ENCODE results near the gene CAMK2G. TPM values are rescaled to one million over a fixed set of nuclear protein-coding genes. Genes with fewer than 3 reads are reported as not detected.

The CAMK2G gene
- total RNA-seq, 3 donors from 2014 or later = 53.5 to 141 (median 57.2) TPM

GRCh38 chr10:73841526-73842285 lies 32.6 kb downstream of the CAMK2G start:
- H3K9me3 ChIP-seq = no peaks in the 10 kb centered on the region
- intact Hi-C loops (cut with DNase I, micrococcal nuclease) = no loop called here
- H3K36me3 ChIP-seq (ENCODE audit: low read depth) = peaks cover 6% of the 10 kb centered on the region
- H3K4me1 ChIP-seq (ENCODE audit: low read depth) = no peaks in the 10 kb centered on the region
- no peak for DNase-seq
- no peak overlapping the region for H3K4me3 ChIP-seq
- ATAC-seq = no peak
- TF ChIP-seq CTCF (IDR thresholded peaks at IDR 0.05) = no peak

- Histone ChIP-seq H3K36me3 (ENCODE audit: low read depth) (peaks cover 6% of the 10 kb centered on the region), H3K9me3 (no peaks in the 10 kb centered on the region), H3K4me1 (ENCODE audit: low read depth) (no peaks in the 10 kb centered on the region), H3K4me3 (no peak overlapping the region)
- TF ChIP-seq CTCF (IDR thresholded peaks at IDR 0.05) = no peak
- DNase-seq (no peak), ATAC-seq (no peak)
- intact Hi-C loops (cut with DNase I, micrococcal nuclease) = no loop called here
Observed at GRCh38 chr10:73841061-73841421, 33.3 kb downstream of the CAMK2G start.

GRCh38 chr10:73840403-73841060 lies 33.8 kb downstream of the CAMK2G start:
- DNase-seq (no peak), ATAC-seq (no peak)
- TF ChIP-seq CTCF (IDR thresholded peaks at IDR 0.05) = no peak
- Histone ChIP-seq H3K36me3 (ENCODE audit: low read depth) (peaks cover 6% of the 10 kb centered on the region), H3K9me3 (no peaks in the 10 kb centered on the region), H3K4me3 (no peak overlapping the region), H3K4me1 (ENCODE audit: low read depth) (no peaks in the 10 kb centered on the region)
- intact Hi-C loops (cut with DNase I, micrococcal nuclease) = no loop called here

- DNase-seq (no peak), ATAC-seq (no peak)
- peaks cover 6% of the 10 kb centered on the region for H3K36me3 ChIP-seq (ENCODE audit: low read depth)
- no peak overlapping the region for H3K4me3 ChIP-seq
- no peaks in the 10 kb centered on the region for H3K4me1 ChIP-seq (ENCODE audit: low read depth)
- intact Hi-C loops (cut with DNase I, micrococcal nuclease) = no loop called here
- no peak for TF ChIP-seq CTCF (IDR thresholded peaks at IDR 0.05)
- no peaks in the 10 kb centered on the region for H3K9me3 ChIP-seq
Observed at GRCh38 chr10:73840056-73840402, 34.3 kb downstream of the CAMK2G start.

DNA sequence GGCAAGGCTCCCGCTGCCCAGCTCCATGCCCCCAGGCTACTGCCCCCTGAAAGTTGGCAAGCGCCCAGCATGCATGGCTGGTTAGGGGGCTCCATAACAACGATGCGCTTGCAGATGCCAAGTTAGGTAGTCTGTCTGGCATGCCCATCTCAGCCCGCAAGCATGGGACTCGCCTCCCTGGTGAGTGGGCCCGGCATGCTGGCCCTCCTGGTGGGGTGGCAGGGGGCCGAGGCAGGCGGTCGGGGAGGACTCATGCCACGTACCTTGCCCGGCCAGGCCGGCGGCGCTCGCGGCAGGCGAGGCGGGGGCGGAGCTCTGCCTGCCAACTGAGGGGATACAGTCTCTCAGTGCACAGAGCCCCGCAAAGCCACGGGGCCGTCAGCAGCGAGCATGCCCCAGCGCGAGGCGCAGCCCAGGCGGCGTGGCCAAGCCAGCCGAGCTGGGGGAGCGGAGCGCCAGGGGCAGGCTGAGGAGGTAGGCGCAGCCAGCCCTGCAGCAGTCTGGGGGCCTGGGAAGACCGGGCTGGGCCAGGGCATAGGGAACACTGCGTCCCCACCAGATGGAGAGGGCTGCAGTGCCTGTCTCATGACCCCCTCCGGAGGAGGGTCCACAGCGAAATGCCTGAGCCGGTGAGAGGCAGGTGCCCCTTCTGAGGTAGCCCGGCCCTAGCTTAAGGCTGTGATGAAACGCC lies 34.9 kb downstream of the CAMK2G start:
- Histone ChIP-seq H3K4me1 (ENCODE audit: low read depth) (no peaks in the 10 kb centered on the region), H3K36me3 (ENCODE audit: low read depth) (peaks cover 6% of the 10 kb centered on the region), H3K4me3 (no peak overlapping the region), H3K9me3 (no peaks in the 10 kb centered on the region)
- no peak for TF ChIP-seq CTCF (IDR thresholded peaks at IDR 0.05)
- ATAC-seq (no peak), DNase-seq (no peak)
- intact Hi-C loops (cut with DNase I, micrococcal nuclease) = no loop called here
